Fibroblast of pulmonary artery (primary cell): ENCODE data around the gene HADH.
"Not testable (repeated sequence)": the region's sequence is repeated elsewhere in the genome, so short reads cannot be mapped to it uniquely, and the experiment has no call there.

Experiments used
- DNase-seq: peaks from one replicate; pipeline ENCODE4 v3.0.0-alpha.2; 2010; ENCODE audit warnings: low read depth
- H3K4me3 ChIP-seq: replicated peaks from 2 replicates; pipeline ENCODE4 v1.5.1; 2011; ENCODE audit warnings: low read depth, mild to moderate bottlenecking, control low read depth, low read length, moderate library complexity
- CTCF ChIP-seq: IDR thresholded peaks from 2 replicates; pipeline ENCODE4 v1.5.1; 2011; ENCODE audit warnings: mild to moderate bottlenecking, control low read depth, low read length, inconsistent platforms; ENCODE audit errors: missing control alignments

Gene HADH

GRCh38 chr4:108005807-108006206, 16.1 kb downstream of the HADH start:
- H3K4me3 ChIP-seq = no peak overlapping the region
- no peak for TF ChIP-seq CTCF
- no peak for DNase-seq

GRCh38 chr4:108006361-108006760, 16.7 kb downstream of the HADH start:
- TF ChIP-seq CTCF = no peak
- DNase-seq = no peak
- H3K4me3 ChIP-seq = no peak overlapping the region

GRCh38 chr4:108007984-108008383, 18.3 kb downstream of the HADH start:
- DNase-seq = no peak
- no peak overlapping the region for H3K4me3 ChIP-seq
- no peak for TF ChIP-seq CTCF

GRCh38 chr4:108008721-108009120, 19.0 kb downstream of the HADH start:
- DNase-seq = peak; percentile 27

GRCh38 chr4:108010167-108010566, 20.5 kb downstream of the HADH start:
- peak; percentile 55 for DNase-seq
- TF ChIP-seq CTCF = no peak
- H3K4me3 ChIP-seq = no peak overlapping the region

More at GRCh38 chr4:108008721-108009120, 19.0 kb downstream of the HADH start:
- H3K4me3 ChIP-seq = no peak overlapping the region
- TF ChIP-seq CTCF = no peak

GRCh38 chr4:108012382-108012781, 22.7 kb downstream of the HADH start:
- not testable (repeated sequence) for H3K4me3 ChIP-seq, DNase-seq

GRCh38 chr4:108013327-108013726, 23.6 kb downstream of the HADH start:
- no peak overlapping the region for H3K4me3 ChIP-seq
- TF ChIP-seq CTCF = no peak
- no peak for DNase-seq
